Measurements from ENCODE around the gene EFNA5.

The EFNA5 gene

GRCh38 chr5:107486489-107486888 is 184.2 kb downstream of the EFNA5 start:
- peak; percentile 5 for DNase-seq (ENCODE audit: low read depth, low spot score)

- no peak for DNase-seq (ENCODE audit: low read depth, low spot score)
Measured at GRCh38 chr5:107485184-107485583, 185.6 kb downstream of the EFNA5 start.

- DNase-seq (ENCODE audit: low read depth, low spot score), result no peak
Measured at GRCh38 chr5:107484281-107484680, 186.5 kb downstream of the EFNA5 start.

- DNase-seq (ENCODE audit: low read depth, low spot score), result no peak
Measured at GRCh38 chr5:107483231-107484024, 187.3 kb downstream of the EFNA5 start.

GRCh38 chr5:107478068-107478641 is 192.6 kb downstream of the EFNA5 start:
- no peak for DNase-seq (ENCODE audit: low read depth, low spot score)

- DNase-seq (ENCODE audit: low read depth, low spot score), result no peak
Measured at GRCh38 chr5:107477492-107477891, 193.2 kb downstream of the EFNA5 start.

- no peak for DNase-seq (ENCODE audit: low read depth, low spot score)
Measured at GRCh38 chr5:107476783-107477182, 194.0 kb downstream of the EFNA5 start.

GRCh38 chr5:107474716-107475489 is 195.8 kb downstream of the EFNA5 start:
- DNase-seq (ENCODE audit: low read depth, low spot score), result no peak

- no peak for DNase-seq (ENCODE audit: low read depth, low spot score)
Measured at GRCh38 chr5:107474361-107474715, 196.4 kb downstream of the EFNA5 start.

GRCh38 chr5:107472620-107473064 is 198.1 kb downstream of the EFNA5 start:
- DNase-seq (ENCODE audit: low read depth, low spot score), result no peak

GRCh38 chr5:107470295-107470582 is 200.5 kb downstream of the EFNA5 start:
- no peak for DNase-seq (ENCODE audit: low read depth, low spot score)

- DNase-seq (ENCODE audit: low read depth, low spot score), result no peak
Measured at GRCh38 chr5:107469485-107470294, 201.0 kb downstream of the EFNA5 start.

- DNase-seq (ENCODE audit: low read depth, low spot score), result no peak
Measured at GRCh38 chr5:107469064-107469463, 201.7 kb downstream of the EFNA5 start.

- no peak for DNase-seq (ENCODE audit: low read depth, low spot score)
Measured at GRCh38 chr5:107468276-107468675, 202.5 kb downstream of the EFNA5 start.

- no peak for DNase-seq (ENCODE audit: low read depth, low spot score)
Measured at GRCh38 chr5:107467137-107467932, 203.4 kb downstream of the EFNA5 start.

- DNase-seq (ENCODE audit: low read depth, low spot score), result no peak
Measured at GRCh38 chr5:107466233-107466769, 204.4 kb downstream of the EFNA5 start.

GRCh38 chr5:107464876-107465275 is 205.9 kb downstream of the EFNA5 start:
- no peak for DNase-seq (ENCODE audit: low read depth, low spot score)

GRCh38 chr5:107464416-107464815 is 206.3 kb downstream of the EFNA5 start:
- no peak for DNase-seq (ENCODE audit: low read depth, low spot score)

- no peak for DNase-seq (ENCODE audit: low read depth, low spot score)
Measured at GRCh38 chr5:107463731-107464130, 207.0 kb downstream of the EFNA5 start.

GRCh38 chr5:107461770-107462169 is 209.0 kb downstream of the EFNA5 start:
- no peak for DNase-seq (ENCODE audit: low read depth, low spot score)

GRCh38 chr5:107460789-107461188 is 209.9 kb downstream of the EFNA5 start:
- no peak for DNase-seq (ENCODE audit: low read depth, low spot score)

Measured in activated CD4-positive, CD25-positive, alpha-beta regulatory T cell treated with anti-CD3 and anti-CD28 coated beads, Interleukin-2, amount 50 U/mL, for 16 hours (primary cell).